Measurements from ENCODE around the gene SYT1.

GRCh38 chr12:79255288-79255687 lies 390.7 kb downstream of the SYT1 start:
- TF ChIP-seq CTCF (IDR thresholded peaks at IDR 0.05; ENCODE audit: low read depth, low read length) (no peak), POLR2A (IDR thresholded peaks at IDR 0.05; ENCODE audit: extremely low read depth, insufficient read length) (no peak)
